8988T (cell line): Measurements from ENCODE around the gene TTLL10.

Source experiments
- DNase-seq: peaks from one replicate; pipeline ENCODE4 v3.0.0; 2011

The TTLL10 gene

GRCh38 chr1:1226566-1227362, 53.1 kb downstream of the TTLL10 start:
- no peak for DNase-seq

DNA sequence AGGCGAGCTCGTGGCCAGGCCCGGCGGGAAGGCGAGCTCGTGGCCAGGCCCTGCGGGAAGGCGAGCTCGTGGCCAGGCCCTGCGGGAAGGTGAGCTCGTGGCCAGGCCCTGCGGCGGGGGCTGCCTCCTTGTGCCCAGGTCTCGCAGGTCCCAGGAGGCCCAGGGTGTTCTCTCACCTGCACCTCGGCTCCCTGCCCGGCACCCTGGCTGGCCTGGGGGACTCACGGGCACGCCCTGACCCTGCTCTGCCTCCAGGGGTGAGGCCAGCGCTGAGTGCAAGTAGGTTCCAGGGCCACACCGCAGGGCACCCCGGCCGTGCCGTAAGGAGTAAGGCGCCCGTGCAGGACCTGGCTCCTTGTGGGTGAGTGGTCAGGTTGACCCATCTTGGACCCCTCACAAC, 53.7 kb downstream of the TTLL10 start:
- DNase-seq = no peak

GRCh38 chr1:1228187-1228586, 54.5 kb downstream of the TTLL10 start:
- no peak for DNase-seq

DNA sequence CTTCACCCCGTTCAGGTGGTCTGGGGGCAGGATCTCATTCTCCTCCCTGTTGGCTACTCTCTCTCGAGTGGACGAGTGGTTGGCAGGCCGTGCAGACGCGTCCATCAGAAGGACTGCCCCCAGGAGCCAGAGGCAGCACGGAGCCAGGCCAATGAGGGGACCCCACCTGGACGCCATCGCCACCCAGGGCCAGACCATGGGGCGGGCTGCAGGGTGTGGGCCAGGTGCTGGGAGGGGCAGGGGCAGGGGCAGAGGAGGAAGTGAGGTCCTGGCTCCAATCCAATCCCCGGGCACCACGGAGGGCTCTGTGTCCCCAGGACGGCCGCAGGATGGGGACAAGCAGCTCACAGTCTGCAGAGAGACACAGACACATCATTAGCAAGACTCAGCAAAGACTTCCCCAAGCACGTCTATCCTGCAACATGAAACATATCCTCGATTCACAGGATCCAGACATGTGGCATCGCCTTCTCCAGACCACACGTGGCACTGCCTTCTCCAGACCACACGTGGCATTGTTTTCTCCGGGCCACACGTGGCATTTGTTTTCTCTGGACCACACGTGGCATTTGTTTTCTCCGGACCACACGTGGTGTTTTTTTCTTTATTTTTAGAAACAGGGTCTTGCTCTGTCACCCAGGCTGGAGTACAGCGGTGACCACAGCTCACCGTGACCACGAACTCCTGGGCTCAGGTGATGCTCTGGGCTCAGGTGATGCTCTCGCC, 55.1 kb downstream of the TTLL10 start:
- DNase-seq = no peak

- DNase-seq = no peak
These were observed 56.1 kb downstream of the TTLL10 start for GRCh38 chr1:1229770-1230169.

DNA sequence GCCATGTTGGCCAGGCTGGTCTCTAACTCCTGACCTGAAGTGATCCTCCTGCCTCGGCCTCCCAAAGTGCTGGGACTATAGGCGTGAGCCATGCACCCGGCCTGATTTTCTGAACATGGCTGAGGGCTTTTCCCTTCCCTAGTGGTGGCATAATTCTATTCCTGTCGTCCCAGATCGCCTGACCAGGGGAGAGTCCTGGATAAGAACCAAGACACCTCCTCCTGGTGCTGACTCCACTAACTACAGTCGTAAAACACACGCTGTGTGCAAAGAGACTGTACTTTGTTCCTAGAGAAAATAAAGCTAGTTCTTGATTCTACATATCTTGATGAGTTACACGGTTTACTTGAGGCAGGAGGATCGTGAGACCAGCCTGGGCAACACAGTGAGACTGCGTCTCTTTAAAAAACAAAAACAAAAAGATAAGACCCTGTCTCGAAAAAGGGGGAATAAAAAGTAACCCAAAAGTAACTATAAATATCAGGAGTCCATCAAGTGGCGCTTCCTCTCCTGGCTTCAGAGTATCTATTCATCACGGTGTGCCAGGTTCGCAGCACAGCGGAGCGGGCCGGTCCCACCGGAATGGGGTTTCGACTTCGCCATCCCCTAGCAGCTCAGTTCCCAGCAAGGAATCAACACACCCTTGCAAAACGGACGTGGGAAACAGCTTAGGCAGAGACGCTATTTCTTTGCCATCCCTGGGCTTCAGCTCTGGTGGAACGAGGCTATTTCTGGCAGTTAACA, 57.1 kb downstream of the TTLL10 start:
- no peak for DNase-seq

GRCh38 chr1:1231400-1232207, 57.9 kb downstream of the TTLL10 start, which contains the start of gene SDF4:
SDF4 (minus strand) TSS chr1:1232001; CDS start chr1:1228772, 3,229 bp downstream.
- DNase-seq = peak; percentile 100

DNA sequence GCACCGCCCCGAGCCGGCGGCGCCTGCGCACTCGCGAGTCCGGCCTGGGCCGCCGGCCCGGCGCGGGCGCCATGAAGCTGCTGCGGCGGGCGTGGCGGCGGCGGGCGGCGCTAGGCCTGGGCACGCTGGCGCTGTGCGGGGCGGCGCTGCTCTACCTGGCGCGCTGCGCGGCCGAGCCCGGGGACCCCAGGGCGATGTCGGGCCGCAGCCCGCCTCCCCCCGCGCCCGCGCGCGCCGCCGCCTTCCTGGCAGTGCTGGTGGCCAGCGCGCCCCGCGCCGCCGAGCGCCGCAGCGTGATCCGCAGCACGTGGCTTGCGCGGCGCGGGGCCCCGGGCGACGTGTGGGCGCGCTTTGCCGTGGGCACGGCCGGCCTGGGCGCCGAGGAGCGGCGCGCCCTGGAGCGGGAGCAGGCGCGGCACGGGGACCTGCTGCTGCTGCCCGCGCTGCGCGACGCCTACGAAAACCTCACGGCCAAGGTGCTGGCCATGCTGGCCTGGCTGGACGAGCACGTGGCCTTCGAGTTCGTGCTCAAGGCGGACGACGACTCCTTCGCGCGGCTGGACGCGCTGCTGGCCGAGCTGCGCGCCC, 58.6 kb downstream of the TTLL10 start, which contains the start of gene B3GALT6:
Gene B3GALT6 (plus strand): TSS at position 30 of the 588 bp plus-strand sequence. CDS start 42 bp downstream, at position 72.
- DNase-seq = no peak

DNA sequence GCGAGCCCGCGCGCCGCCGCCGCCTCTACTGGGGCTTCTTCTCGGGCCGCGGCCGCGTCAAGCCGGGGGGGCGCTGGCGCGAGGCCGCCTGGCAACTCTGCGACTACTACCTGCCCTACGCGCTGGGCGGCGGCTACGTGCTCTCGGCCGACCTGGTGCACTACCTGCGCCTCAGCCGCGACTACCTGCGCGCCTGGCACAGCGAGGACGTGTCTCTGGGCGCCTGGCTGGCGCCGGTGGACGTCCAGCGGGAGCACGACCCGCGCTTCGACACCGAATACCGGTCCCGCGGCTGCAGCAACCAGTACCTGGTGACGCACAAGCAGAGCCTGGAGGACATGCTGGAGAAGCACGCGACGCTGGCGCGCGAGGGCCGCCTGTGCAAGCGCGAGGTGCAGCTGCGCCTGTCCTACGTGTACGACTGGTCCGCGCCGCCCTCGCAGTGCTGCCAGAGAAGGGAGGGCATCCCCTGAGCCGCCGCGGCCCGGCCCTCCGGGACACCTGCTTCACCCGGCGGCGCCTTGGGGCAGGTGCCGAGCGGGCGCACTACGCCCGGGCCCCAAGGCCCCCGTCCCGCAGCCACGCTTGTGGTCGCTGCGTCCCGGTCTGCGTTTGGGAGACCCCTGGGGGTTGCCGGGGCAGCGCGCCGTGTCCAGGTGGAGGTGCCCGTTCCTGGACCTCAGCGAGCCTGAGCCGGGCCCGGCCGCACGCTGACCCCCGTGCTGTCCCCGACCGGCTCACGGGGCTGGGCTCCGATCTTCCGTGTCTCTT, 59.3 kb downstream of the TTLL10 start:
- no peak for DNase-seq

DNA sequence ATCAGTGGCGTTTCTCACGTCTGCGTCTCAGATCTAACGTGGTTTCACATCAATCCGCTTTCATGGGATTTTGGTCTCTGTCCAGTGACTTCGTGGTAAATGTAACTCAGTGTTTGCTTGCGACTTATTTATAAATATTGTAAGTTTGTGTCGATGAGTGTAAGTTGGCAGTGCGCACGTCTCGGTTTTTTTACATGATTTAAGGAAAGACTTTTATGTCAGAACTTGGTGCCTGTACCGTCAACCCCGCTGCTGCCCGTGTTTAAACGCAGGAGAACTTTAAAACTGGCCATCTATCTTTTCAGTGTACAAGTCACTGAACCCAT, 59.9 kb downstream of the TTLL10 start:
- no peak for DNase-seq

DNA sequence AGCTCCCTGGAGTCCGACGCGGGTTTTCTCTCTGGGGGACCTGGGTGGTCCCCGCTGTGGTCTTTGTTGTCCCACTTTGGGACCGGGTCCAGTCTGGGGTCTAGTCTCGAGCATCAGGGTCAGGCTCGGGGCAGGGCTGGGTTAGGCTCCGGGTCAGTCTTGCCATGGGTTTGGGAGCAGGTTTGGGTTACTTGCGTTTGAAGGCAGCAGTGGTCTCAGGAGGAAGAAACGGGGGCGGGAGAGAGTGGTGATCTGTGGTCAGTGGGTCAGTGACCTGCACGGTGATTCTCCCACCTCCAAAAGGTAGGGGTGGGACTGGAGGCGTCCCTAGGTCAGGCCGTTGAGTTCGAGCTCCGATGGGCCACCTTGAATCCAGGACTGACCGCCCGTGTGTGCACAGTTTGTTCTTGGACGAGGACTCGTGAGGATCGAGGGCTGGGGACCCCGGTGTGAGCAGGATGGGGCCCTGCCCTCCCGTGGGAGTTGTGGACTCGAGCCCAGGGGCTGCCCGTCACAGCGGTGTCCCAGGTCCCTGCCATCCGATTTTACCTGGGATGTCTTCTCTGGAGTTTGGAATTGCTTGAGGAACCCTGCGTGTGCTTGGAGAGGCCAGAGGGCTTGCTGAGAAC, 60.6 kb downstream of the TTLL10 start:
- DNase-seq = no peak

DNA sequence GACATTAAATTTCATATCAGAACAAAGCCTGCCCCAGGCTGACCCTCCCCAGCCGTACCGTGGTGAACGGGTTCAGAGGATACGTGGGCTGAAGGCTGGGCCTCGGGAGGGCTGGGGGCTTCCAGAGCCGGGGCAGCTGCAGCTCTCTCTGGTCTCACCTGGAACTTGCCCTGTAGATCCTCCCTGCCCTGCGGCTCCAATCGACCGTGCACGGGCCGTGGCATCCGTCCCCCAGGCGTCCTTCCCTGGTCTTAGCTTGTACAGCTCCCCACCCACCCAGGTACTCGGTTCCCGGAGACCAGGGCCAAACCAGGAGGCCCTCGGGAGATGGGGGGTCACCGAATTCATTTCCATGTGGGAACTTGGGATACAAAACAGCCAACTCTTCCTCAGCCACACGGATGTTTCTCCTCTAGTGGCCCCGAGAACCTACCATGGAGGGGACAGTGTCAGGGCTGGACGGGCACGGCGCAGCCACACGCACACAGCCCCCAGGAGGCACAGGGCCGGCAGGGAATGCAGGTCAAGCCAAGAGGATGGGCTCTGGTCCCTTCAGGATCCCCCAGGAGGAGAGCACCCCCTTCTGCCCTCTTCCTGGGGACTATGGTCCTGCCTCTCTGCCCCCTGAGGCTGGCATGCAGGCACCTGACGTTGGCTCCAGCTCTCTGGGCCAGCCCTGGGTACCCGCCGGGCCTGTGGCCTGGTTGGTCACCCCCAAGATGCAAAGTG, 61.5 kb downstream of the TTLL10 start:
- DNase-seq = no peak

DNA sequence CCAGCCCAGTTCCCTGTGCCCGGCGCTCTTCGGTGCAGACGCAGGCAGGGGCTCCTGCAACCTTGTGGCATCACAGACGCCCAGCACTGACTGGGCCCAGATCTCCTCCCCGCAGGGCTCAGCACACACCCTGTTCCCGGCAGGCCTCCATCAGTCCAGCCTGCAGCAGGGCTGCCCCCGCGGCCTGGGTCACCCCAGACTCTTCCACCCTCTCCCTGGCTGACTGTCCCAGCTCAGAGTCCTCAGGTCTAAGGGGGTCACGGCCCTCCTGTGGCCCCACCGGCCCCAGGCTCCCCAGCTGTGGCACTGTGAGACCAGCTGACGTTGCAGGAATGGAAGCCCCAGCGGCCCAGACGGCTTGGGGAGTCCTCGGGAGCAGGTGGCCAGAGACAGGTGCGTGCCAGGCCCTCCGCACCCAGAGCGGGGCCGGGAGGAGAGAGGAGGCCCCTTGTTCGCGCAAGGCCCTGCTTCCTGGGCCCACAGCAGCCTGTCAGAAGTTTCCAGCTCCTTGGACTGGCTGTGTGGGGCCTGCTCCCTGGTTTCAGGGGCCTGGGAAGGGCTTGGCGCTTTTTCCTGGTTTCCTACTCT, 62.6 kb downstream of the TTLL10 start:
- DNase-seq = no peak

DNA sequence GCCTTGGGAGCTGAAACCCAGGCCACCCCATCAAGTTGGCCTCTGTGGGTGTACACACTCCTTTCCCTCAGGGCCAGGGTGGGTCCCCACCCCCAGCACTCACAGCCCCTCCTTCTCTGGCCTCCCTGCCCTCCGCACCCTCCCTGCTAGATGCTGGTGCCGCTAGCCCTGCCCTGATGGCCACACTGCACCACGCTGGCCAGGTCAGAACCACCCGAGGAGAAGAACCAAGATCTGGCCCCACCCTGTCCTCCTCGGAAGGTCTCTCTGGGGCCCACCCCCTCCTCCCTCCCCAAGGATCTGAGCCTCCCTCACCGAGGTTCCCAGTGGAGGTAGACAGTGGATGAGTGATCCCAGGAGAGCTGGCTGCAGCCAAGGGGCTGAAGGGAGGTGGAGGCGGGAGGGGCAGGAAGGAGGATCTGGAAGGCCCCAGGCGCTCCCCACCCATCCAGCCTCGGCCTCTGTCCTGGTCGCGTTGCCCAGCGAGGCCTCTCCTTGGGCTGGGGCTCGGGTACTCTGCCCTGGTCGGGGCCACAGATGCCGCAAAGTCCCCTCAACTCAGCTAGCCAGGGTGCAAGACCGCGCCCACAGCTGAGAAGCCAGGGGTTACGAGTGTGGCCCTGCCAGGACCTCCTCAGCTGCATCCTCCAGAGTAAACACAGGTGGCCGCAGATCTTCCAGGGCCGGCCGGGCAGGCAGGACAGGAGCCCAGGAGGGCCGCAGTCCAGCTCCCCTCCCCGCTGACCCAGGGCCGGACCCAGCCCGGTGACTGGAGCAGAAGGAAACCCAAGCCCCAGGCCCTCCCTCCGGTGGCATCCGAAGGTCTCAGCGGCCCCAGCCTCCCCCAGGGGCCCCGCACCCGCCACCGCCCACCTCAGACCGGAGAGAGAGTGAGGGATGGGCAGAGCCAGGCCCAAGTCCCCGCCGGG, 63.5 kb downstream of the TTLL10 start:
- no peak for DNase-seq

- DNase-seq = no peak
These were observed 64.4 kb downstream of the TTLL10 start for GRCh38 chr1:1237874-1238701.

GRCh38 chr1:1238702-1239178, 65.1 kb downstream of the TTLL10 start:
- no peak for DNase-seq

GRCh38 chr1:1239227-1239613, 65.5 kb downstream of the TTLL10 start:
- no peak for DNase-seq
